ENCODE data around the gene SSH3. TPM values are rescaled to one million over a fixed set of nuclear protein-coding genes. Genes with fewer than 3 reads are reported as not detected.

Gene SSH3
- total and polyA plus RNA-seq, 2 of the 8 experiments (the other 6 are each of a cell fraction or from before 2014, with no cell fraction given), result 16.9 to 19.8 TPM

DNA sequence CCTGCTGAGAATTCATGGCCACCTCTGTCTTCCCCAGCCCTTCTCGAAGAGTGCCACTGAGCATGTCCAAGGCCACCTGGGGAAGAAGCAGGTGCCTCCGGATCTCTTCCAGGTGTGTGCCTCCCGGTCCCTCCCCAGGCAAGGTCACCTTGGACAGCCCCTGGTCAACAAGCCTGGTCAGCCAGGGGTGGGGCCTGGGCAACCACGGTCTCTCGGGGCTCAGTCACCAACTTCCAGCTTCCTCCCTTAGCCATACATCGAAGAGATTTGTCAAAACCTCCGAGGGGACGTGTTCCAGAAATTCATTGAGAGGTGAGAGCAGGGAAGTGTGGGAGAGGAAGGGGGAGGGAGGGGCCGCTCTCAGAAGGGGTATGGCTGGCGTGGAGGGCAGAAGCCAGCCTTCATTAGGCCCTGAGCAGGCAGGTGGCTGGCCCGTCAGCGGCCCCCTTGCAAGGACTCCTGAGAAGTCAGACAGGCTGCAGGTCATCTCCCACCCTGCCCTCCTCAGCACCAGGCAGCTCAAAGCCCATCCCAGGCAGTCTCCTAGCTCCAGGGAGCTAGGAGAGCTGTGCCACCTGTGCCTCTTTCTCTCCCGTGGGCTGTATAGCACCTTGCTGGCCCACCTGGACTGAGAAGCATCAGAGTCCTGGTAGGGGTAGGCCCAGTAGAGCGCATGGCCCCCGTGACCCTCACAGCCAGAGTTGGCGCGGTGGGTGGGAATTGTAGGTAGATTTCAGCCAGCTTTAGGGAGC, 23.6 kb upstream of the SSH3 start:
- Histone ChIP-seq H3K23ac (ENCODE audit: insufficient read length) (no peak overlapping the region), H4K91ac (replicated peaks; ENCODE audit: insufficient read length, low read length) (no peak overlapping the region), H3K4me2 (ENCODE audit: insufficient read depth in 1 of 2, low read depth in 2 of 2, low read length in 2 of 2) (no peak overlapping the region), H3K9me3 (ENCODE audit: insufficient read depth in 2 of 2, low read depth in 1 of 2, low read length in 1 of 2) (no peaks in the 10 kb centered on the region), H2BK20ac (ENCODE audit: low read length) (no peak overlapping the region), H3K4me3 (ENCODE audit: extremely low read depth in 1 of 4, insufficient read depth in 2 of 4, low read depth in 3 of 4, low read length in 4 of 4) (no peak overlapping the region), H3K56ac (replicated peaks; ENCODE audit: insufficient read length, low read depth, low read length) (no peak overlapping the region), H3K23me2 (ENCODE audit: low read depth, low read length) (no peaks in the 10 kb centered on the region; the same call in 1 of the 2 replicates), H3K36me3 (ENCODE audit: control insufficient read depth in 2 of 4, insufficient read depth in 4 of 4, low read length in 3 of 4) (peaks cover 12 to 41% (median 37%) of the 10 kb centered on the region in 4 experiments), H2BK120ac (replicated peaks; ENCODE audit: low read depth, low read length) (no peak overlapping the region), H3K14ac (ENCODE audit: insufficient read length) (no peak overlapping the region), H3K27ac (ENCODE audit: low read depth, low read length) (no peak overlapping the region), H2BK15ac (ENCODE audit: low read length) (no peak overlapping the region), H3K79me2 (ENCODE audit: control insufficient read depth in 1 of 2, insufficient read depth in 2 of 2, low read length in 2 of 2) (peaks cover 0 to 10% of the 10 kb centered on the region in 2 experiments; a peak in 1 of 4 replicates), H3K27me3 (replicated peaks in 1 of 4; ENCODE audit: control insufficient read depth in 3 of 4, extremely low read depth in 1 of 4, insufficient read depth in 3 of 4, low read length in 3 of 4) (no peaks in the 10 kb centered on the region), H2BK12ac (ENCODE audit: low read depth, low read length) (no peak overlapping the region), H3K79me1 (ENCODE audit: low read depth, low read length) (peaks cover 6% of the 10 kb centered on the region; the same call in 1 of the 2 replicates), H2AK5ac (ENCODE audit: low read depth, low read length) (no peak overlapping the region), H4K8ac (ENCODE audit: extremely low read depth, insufficient read depth, low read length) (no peak overlapping the region), H2BK5ac (ENCODE audit: low read depth, low read length) (no peak overlapping the region), H3K4ac (replicated peaks; ENCODE audit: insufficient read length, low read depth, low read length) (no peak overlapping the region), H2AFZ (ENCODE audit: low read length) (no peak overlapping the region), H4K20me1 (replicated peaks in 1 of 2; ENCODE audit: control insufficient read depth in 1 of 2, insufficient read depth in 2 of 2, low read length in 2 of 2) (peaks cover 0 to 7% of the 10 kb centered on the region in 2 experiments), H3K4me1 (replicated peaks in 1 of 4; ENCODE audit: control insufficient read depth in 3 of 4, insufficient read depth in 4 of 4, low read length in 3 of 4) (peaks cover 0 to 24% (median 15%) of the 10 kb centered on the region in 4 experiments; a peak in 6 of 7 replicates), H4K5ac (ENCODE audit: insufficient read length, low read depth, low read length) (no peak overlapping the region), H3K18ac (ENCODE audit: extremely low read depth, low read length) (no peak overlapping the region), H3K9ac (replicated peaks in 1 of 4; ENCODE audit: extremely low read depth in 1 of 4, low read depth in 3 of 4, low read length in 3 of 4) (no peak overlapping the region)
- CTCF ChIA-PET (ENCODE audit: partially characterized antibody), result interaction anchor here (0.6 to 3.7 kb wide), 6 partner anchors 8 to 110 kb away, joined by 3 to 27 read pairs (median 4); partner anchors contain the start of genes ANKRD13D and GRK2
- FAIRE-seq, result no peak
- POLR2A ChIA-PET (ENCODE audit: partially characterized antibody), result interaction anchor here (1.2 to 1.4 kb wide), 2 partner anchors 9 to 13 kb away, joined by 4 to 7 read pairs; partner anchors contain the start of gene GRK2
- no peak for DNase-seq (ENCODE audit: low read depth in 1 of 2, low spot score in 2 of 2)
- WGBS, 2 experiments (ENCODE audit: extremely low coverage in 1 of 2, insufficient coverage in 1 of 2, insufficient read length in 1 of 2, insufficient replicate concordance in 2 of 2, low coverage in 1 of 2, low lambda C conversion rate in 2 of 2, missing lambda C conversion rate in 1 of 2), result 92% methylated on average over 15 of the region's 17 CpGs; no CpG with 5 or more reads in 1 of the 2 experiments
- TF ChIP-seq KDM4A (IDR thresholded peaks at IDR 0.05; ENCODE audit: low read depth, low read length, severe bottlenecking), result no peak
- no peak for TF ChIP-seq EP300 (IDR thresholded peaks at IDR 0.05; ENCODE audit: borderline replicate concordance in 1 of 2, low read depth in 2 of 2, low read length in 2 of 2)
- no peak for TF ChIP-seq RBBP5 (IDR thresholded peaks at IDR 0.05; ENCODE audit: borderline replicate concordance, low read depth, low read length)
- no peak for TF ChIP-seq SAP30 (IDR thresholded peaks at IDR 0.05; ENCODE audit: insufficient read depth, insufficient replicate concordance, low read length)
- no peak for TF ChIP-seq SIRT6 (IDR thresholded peaks at IDR 0.05; ENCODE audit: low read length)
- TF ChIP-seq CHD2 (IDR thresholded peaks at IDR 0.05; ENCODE audit: low read length), result no peak
- no peak for TF ChIP-seq POLR2AphosphoS5 (IDR thresholded peaks at IDR 0.05; ENCODE audit: low read depth, low read length)
- TF ChIP-seq PHF8 (conservative IDR thresholded peaks at IDR 0.05; ENCODE audit: low read depth, low read length), result no peak
- TF ChIP-seq CEBPB (IDR thresholded peaks at IDR 0.05; ENCODE audit: low read depth, low read length), result no peak
- TF ChIP-seq, protein P1, sequence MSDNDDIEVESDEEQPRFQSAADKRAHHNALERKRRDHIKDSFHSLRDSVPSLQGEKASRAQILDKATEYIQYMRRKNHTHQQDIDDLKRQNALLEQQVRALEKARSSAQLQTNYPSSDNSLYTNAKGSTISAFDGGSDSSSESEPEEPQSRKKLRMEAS (IDR thresholded peaks at IDR 0.05), result no peak
- TF ChIP-seq SIN3A (conservative IDR thresholded peaks at IDR 0.05 in 1 of 2, IDR thresholded peaks at IDR 0.05 in 1 of 2; ENCODE audit: low read depth in 1 of 2, low read length in 2 of 2), result no peak
- no peak for TF ChIP-seq BRCA1 (IDR thresholded peaks at IDR 0.05; ENCODE audit: low read depth, low read length)
